Peyer's patch (tissue), 4 donors: Measurements from ENCODE around the gene IRF9.

Source experiments
- POLR2A ChIP-seq, 2 donors: fragments of 450-650 bp; IDR thresholded peaks; one replicate each; pipeline ENCODE4 v1.5.1; 2017; ENCODE audit warnings: antibody characterized with exemption in 2 of 2, mild to moderate bottlenecking in 2 of 2, moderate library complexity in 2 of 2
- TF ChIP-seq, protein P1 (sequence below), 6 experiments: fragments of 450-650 bp in 4 of 6; fragments of 200-600 bp in 2 of 6; sonication (generic) in 1 of 6; IDR thresholded peaks; one replicate each; pipeline ENCODE4 v1.5.1; 2017 to 2019; ENCODE audit warnings: antibody characterized with exemption in 6 of 6, mild to moderate bottlenecking in 3 of 6, moderate library complexity in 1 of 6

DNA sequence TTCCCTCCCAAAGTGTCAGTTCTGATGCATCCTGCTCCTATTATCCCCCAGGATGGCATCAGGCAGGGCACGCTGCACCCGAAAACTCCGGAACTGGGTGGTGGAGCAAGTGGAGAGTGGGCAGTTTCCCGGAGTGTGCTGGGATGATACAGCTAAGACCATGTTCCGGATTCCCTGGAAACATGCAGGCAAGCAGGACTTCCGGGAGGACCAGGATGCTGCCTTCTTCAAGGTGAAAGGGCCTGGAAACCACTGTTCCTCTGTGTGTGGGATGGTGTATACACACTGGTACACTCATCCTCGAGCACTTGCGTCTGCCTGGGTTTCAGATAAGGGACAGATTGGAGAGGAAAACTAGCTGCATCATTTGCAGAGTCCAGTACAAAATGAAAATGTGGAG is 1.0 kb downstream of the IRF9 start:
- TF ChIP-seq, protein P1, sequence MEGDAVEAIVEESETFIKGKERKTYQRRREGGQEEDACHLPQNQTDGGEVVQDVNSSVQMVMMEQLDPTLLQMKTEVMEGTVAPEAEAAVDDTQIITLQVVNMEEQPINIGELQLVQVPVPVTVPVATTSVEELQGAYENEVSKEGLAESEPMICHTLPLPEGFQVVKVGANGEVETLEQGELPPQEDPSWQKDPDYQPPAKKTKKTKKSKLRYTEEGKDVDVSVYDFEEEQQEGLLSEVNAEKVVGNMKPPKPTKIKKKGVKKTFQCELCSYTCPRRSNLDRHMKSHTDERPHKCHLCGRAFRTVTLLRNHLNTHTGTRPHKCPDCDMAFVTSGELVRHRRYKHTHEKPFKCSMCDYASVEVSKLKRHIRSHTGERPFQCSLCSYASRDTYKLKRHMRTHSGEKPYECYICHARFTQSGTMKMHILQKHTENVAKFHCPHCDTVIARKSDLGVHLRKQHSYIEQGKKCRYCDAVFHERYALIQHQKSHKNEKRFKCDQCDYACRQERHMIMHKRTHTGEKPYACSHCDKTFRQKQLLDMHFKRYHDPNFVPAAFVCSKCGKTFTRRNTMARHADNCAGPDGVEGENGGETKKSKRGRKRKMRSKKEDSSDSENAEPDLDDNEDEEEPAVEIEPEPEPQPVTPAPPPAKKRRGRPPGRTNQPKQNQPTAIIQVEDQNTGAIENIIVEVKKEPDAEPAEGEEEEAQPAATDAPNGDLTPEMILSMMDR (IDR thresholded peaks at IDR 0.05), result no peak
- no peak for TF ChIP-seq POLR2A (IDR thresholded peaks at IDR 0.05)
